ENCODE data around the gene RERE.

RERE gene

DNA sequence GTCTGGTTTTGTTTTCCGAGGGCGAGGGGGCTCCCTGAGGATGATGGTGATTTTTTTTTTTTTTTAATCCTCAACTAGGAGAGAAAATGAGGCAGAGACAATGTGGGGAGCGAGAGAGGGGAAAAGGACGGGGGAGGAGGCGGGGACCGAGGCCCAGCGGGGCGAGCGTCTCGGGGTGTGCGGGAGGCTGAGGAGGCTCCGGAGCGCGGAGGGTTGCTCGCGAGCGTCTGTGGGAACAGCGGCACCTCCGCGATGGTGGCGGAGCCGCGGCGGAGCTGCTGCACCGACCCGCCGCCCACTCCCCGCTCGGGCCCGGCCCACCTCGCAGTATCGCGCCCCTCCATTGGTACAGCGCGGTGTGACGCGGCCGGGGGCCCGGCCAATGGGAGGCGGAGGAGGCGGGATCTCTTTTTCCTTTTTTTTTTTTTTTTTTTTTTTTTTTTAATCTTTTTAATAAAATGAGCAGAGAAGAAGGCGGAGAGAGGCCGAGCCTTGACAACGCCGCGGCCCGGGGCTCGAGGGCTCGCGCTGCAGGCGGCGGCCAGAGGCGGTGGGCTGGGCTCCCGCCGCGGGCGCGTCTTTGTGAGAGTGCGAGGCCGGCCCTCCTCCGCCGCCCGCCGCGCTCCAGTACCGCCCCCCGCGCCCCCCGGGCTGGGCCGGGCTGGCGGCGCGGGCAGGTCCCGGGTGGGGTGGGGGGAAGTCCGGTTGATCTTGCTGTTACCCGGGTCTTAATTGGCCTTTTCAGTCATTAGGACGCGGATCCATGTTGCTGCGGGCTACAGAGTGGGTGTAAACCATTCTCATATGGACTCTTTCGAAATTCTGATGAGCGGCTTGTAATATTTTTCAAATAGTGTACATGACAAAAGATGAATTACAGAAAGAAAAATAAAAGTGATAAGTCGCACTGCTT lies at the start of gene RERE:
TSS of gene RERE (minus strand) at position 229 of the 913 bp plus-strand sequence.
- DNase-seq, result peak in 55 of 56 donors; percentile 61 to 95 (median 86)

DNA sequence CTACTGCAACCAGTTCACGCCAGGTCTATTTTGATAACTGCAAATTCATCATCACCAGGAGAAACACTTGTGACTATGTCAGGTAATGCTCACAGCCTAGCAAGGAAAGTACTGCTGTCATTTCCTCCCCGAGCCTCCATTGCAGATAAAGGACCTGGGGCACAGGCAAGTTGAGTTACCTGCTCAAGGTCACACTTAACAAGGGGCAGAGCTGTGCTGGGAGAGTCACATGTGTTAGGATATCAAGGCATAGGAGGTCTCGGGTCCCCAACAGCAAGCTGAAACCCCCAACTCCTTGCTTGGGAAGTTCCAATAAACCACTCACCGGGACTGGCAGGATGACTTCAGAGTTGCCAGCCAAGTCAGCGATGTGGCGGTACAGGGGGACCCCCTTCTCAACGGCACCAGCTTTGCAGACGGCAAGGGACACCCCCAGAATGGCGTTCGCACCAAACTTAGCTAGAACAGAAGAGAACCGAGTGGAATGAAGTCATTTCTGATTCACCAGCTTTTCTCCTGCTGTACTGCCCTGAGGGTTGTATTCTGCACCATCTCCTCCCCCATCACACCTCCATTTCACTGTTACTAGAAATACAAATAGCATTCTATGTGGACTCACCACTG lies 49.5 kb upstream of the RERE start:
- DNase-seq, result no peak

DNA sequence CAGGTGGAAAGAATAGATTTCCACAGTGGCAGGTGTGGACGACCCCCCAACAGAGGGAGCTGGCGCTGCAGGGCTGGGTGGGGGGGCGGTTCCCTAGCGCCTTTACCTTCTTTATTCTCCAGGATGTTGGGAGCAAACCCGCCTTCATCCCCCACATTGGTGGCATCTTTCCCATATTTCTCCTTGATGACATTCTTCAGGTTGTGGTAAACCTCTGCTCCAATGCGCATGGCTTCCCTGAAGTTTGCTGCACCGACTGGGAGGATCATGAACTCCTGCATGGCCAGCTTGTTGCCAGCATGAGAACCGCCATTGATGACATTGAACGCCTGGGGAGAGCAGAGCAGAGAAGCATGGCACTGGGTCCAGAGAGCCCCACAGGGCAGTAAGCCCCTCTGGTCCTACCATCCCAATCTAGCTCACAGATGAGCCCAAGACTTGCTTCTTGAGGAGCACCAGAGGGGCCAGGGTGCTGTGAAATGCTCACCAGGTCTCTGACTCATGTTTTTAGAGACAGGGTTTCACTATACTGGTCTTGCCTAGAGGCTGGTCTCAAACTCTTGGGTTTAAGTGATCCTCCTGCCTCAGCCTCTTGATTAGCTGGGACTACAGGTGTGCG lies 48.8 kb upstream of the RERE start:
- DNase-seq, result no peak

DNA sequence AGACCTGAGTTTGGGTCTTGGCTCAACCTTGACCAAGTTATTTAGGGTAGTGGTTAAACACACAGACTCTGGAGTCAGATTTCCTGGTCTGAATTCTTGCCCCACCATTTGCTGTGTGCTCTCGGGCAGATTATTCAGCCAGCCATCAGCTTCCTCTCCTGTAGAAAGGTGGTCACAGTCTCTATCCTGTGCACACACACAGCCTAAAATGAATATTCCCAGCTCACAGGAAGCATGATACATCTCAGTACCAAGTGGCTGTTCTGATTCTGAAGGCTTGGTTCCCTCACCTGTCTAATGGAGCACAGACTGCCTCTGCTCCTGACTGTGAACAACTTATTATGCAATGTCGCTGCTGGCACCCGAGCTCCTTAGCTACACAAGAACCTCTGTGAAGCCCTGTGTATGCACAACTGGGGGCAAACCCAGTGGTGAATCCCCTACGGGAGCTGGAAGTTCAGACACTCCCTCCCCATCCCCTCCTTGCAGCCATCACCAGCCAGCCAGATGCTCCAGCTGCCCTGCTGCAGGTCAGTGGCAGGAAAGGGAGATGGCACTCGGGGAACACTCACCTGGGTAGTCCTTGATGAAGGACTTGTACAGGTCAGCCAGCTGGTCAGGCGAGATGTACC lies 47.4 kb upstream of the RERE start:
- DNase-seq, result no peak

DNA sequence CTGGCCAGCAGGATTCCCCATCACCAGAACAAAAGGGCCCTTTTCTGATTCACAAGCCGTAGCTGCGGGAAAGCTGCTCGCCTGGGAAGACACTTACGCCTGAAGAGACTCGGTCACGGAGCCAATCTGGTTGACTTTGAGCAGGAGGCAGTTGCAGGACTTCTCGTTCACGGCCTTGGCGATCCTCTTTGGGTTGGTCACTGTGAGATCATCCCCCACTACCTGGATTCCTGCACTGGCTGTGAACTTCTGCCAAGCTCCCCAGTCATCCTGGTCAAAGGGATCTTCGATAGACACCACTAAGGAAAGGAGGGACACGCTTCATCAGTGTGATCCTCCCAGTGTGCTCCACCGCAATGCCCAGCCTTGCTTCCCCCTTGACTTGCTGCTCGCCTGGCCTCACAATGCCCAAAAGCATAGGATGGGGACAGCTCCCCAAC lies 46.4 kb upstream of the RERE start:
- no peak for DNase-seq

DNA sequence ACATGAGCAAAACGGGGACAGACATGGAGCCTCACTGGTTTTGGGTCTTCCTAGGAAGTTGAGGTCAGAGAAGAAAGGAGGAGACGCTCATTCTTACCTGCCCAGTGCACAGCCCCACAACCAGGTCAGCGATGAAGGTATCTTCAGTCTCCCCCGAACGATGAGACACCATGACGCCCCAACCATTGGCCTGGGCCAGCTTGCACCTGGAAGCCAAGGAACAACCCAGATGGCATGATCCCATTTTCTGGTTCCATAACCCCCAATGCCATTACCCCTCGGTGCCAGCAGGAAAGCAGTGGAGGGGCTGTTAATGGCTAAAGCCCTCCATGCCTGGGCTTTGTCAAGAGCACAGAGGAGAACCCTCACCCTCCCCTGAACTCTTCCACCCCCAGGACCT lies 45.7 kb upstream of the RERE start:
- no peak for DNase-seq

DNA sequence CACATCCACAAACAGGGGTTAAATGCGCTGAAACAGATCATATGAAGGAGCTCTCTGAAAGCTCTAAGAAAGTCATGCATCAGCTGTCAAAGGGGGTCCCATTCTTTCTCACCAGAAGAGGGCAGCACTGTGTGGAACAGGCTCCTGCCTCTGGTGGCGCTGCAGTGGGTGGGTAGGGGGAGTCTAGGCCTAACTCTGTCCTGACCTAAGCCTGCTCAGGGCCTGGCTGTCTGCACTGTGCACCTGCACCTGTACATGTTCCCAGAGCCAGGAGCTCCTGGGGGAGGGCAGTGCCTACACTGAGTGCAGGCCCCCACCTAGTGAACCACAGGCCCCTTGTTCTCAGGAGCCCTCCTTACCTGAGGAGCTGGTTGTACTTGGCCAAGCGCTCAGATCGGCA lies 45.1 kb upstream of the RERE start:
- DNase-seq, result peak in 2 of 56 donors; percentile 14 to 20

DNA sequence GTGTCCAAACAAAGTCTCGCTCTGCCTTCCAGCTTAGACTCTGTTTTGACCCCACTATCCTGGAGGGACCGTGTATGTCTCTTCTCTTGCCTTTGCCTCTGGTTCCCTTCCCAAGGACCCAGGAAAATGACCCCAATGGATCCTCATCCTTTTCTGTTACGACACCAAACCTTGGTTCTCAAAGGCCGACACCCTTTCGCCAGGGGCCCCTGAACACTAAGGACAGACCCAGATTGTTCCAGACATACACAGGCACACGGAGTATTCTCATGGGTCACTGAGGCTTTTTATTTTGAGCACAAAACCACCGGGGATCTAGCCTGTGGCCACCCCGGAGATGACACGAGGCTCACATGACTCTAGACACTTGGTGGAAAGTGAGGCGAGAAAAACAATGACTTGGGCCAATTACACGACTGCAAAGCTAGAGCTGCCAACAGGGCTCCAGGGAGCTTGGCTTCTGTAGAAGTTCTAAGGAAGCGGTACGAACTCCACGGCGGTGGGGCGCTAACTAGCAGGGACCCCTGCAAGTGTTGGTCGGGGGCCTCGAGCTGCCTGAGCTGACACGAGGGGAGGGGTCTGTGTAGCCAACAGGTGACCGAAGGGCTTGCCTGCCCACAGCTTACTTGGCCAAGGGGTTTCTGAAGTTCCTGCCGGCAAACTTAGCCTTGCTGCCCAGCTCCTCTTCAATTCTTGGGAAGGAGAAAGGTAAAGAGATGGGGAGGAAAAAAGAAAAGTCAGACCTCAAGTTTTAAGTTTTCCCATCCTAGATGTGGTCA lies 43.5 kb upstream of the RERE start:
- DNase-seq, result peak in 1 of 56 donors; percentile 20

DNA sequence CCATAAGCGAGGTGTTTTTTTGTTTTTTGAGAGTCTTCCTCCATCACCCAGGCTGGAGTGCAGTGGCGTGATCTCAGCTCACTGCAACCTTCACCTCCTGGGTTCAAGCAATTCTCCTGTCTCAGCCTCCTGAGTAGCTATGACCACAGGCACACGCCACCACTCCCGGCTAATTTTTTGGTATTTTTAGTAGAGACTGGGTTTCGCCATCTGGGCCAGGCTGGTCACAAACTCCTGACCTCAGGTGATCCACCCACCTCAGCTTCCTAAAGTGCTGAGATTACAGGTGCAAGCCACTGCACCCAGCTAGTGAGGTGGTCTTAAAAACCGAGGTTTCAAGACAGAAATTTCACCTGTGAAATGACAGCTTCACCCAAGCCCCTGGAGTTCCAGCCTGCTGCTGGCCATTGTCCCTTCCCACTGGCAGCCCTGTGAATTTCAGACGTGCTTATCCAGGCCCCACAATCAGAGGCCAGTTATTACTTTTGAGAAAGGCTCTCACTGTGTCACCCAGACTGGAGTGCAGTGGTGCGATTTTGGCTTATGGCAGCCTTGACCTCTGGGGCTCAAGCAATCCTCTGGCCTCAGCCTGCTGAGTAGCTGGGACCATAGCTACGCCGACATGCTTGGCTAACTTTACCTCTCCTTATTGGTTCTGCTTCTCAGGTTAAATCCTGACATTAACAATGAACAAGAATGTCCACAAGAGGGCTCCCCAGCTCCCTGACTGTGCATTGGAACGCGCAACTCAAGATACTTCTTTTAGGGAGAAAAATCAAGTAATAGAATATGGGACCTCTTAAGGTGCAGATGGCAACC lies 41.7 kb upstream of the RERE start:
- peak in 16 of 56 donors; percentile 12 to 59 (median 30) for DNase-seq

DNA sequence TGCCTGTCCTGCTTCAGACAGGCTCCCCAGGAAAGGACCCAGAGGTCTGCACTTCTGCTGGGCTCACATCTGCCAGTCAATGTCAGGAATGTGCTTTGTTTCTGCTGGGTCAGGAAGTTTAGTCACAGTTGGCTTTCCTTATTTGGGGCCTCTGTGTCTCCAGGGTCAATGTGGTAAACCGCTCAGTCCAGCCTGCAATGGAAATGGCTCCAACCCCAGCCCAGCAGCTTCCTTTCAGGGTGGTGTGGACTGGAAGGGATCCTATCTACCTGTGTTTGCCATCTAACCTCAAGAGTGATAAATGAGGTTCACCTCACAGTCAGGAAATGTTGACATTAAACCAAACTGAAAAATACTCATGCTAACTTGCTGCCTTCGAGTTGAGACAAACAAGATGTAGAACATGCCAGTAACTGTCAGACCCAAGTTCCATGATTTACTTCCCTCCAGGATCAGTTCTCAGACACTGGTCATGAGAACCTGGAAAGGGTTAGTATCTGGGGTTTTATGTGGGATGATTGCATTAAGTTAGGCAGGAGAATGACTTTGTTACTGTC lies 40.8 kb upstream of the RERE start:
- DNase-seq, result no peak

DNA sequence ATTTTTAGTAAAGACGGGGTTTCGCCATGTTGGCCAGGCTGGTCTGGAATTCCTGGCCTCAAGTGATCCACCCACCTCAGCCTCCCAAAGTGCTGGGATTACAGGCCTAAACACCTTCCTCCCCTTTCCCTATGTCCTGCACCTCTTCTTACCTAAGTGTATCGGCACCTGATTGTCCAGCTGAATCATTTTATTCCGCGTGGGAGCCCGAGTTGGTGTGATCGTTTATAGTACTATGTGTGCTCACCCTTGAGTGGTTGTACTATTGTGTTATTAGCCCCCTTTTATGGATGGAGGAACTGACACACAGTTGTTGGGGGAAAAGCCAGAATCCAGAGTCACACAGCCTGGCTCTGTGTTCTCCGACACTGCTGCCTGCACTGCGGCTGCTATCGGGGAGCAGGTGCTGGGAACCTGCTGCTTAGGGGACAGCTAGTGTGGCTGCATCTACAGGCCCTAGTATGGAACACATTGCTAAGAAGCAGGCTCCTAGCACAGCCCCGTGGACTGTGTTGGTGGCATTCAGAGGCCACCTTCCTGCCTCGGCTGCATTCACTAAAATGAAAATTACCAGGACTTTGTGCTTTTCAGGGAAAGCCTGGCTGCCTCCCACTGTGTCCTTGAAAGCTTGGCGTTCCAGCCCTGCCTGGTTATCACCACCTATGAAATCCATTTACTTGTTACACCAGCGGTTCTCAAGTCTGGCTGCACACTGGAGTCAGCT lies 39.4 kb upstream of the RERE start:
- no peak for DNase-seq

DNA sequence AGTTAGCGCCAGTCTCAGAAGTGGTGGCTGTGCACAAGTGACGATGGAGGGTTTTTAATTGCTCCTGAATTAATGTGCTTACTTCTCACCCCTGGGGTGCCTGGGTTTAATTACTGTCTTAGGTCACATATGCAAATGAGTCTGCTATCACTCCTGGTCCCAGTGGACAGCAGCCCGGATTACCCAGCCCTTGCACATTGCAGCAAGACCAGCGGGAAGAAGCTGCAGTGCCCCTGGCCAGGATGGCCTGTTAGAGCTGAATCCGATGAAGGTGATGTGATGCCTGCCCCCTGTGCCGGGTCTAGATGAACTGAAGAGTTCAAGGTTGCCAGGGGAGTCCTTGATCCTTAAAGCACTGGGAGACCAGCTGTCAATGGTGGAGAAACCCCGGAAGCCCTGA lies 36.8 kb upstream of the RERE start:
- no peak for DNase-seq

DNA sequence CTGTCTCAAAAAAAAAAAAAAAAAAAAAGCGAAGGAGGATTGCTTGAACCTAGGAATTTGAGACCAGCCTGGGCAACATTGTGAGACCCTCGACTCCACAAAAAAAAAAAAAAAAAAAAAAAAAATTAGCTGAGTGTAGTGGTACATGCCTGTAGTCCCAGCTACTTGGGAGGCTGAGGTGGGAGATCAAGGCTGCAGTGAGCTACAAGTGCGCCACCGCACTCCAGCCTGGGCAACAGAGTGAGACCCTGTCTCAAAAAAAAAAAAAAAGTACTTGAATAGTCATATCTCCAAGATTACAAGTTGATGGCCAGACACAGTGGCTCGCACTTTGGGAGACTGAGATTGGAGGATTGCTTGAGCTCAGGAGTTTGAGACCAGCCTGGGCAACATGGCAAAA lies 33.6 kb upstream of the RERE start:
- no peak for DNase-seq

DNA sequence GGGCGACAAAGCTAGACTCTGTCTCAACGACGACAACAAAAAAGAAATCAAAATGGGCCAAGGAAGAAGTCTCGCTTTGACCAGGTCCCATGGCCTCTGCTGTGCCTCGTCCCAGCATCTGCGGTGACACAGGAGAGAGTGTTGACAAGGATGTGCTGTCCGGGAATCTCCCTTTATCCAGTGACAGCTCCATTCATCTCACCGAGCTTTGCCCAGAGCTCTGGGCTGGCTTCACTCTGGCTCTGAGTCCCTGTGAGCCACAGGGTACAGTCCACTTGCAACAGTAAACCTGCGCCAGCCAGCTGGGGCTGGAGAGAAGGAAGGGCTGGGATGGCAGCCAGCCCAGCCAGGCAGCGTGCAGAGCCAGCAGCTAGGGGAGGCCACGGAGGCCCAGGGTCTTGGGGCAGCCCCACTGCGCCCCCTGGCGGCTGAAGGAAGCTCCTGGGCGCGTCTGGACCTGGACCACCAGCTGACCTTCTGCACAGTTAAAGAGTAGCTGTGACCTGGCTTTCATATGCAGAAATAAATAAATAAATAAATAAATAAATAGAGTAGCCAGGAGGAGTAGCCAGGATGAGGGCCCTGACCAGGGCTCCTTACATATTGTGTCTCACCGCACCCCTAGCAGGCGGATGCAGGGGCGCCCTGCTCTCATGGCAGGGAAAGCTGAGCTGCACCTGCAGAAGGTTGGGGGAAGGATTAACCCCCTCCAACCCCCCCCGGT lies 31.4 kb upstream of the RERE start:
- DNase-seq, result peak in 55 of 56 donors; percentile 25 to 95 (median 83)

DNA sequence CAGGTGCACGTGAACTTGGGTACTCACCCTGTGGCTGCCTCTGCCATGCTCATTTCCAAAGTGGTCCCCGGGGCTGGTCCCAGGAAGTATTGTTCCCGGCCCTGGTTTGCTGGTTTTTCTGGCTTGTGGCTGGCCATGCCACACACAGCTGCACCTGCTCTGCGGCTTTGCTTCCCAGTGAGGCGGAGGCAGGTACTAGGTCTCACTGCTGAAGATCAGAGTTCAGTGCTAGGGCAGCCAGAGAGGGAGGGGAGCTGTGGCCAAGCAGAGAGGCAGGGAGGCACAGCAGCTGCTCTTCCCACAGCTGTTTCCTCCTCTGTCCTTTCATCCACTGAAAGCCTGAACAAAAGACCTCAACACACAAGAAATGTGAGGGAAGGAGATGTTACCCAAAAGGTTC lies 30.6 kb upstream of the RERE start:
- no peak for DNase-seq

DNA sequence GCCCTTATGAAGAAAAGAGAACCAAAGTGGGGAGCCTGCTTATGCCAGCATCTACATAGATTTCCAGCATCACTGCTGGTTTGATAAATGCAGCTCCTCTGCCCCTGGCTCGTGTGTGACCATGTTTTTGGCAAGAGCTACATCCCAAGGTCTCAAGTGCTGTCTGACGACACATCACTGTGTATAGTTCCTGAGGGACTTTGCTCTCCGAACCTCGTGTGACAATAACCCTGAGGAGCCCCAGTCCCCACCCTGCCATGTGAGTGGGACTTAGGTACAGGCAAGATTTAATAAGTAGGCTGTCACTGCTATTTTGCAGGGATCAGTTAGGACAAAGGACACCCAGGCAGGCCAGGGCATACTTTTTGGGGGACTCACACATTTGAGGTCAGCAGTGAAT lies 28.8 kb upstream of the RERE start:
- no peak for DNase-seq

DNA sequence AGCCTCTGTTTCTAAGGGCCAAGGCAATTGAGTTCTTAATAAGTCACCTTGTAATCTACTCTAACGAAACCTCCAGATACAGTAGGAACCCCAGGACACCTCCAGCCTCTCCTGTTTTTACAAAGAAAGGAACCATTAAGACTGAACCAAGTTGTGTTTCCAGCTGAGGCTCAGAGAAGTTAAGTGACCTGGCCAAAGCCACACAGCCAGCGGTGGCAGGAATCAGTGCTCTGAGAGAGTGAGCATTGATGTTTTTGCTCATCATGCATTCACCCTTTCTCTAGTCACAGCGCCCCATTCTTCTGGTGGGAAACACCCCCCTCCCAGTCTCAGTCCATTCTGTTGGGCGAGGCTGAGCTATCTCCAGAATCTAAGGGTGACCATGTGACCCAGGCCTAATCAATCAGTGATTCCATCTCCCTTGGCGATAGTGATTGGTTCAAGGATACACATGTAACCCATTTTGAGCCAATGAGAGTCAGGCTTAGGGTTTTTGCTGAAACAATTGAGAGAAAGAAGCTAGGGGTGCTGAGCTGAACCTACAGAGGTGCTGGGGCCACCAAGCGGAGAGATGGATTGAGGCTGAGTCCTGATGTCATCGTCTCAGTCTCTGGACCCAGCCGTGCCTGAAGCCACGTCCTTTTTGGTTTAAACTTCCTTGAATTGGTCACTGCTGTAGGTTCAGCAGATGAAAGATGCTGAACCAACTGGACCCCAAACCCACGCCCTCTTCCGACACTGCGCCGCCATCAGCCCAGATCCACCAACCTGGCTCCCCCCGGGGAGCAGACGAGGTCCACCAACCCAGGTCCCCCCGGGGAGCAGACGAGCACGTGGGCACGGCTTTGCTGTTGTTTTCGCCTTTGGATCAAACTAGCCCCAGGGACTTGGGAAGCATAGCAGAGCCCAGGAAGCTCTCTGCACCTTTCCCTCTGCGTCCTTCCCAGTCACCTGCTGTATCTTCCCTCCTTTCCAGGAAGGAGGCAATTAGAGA lies 28.0 kb upstream of the RERE start:
- DNase-seq, result no peak
